Hippocampal formation (tissue), 2 donors: Measurements from ENCODE around the gene PTPRD.

Source experiments
- DNase-seq, 2 donors: peaks; one replicate each; lab custom pipeline; 2025; lab: John Stamatoyannopoulos, UW

PTPRD gene

GRCh38 chr9:8337834-8338766 is 2274.7 kb downstream of the PTPRD start:
- DNase-seq: no peak

DNA sequence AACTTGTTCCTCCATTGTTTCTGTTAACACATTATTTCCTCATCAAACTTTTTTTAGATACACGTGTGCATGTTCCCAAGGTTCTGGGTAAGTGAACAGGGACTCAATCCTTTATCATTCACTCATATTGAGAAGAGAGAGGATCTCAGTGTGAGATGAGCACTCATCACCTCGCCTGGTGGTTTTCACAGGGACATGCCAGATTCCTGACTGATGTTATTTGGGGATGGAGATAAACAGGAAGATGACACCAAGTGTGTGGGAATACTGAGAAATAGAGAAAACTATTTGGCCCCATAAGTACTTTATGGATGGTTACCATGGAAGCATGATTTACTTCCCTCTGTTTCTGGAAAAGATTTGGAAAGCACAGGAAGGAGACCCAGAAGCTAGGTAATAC is 2279.9 kb downstream of the PTPRD start:
- no peak for DNase-seq

- no peak for DNase-seq
Observed at GRCh38 chr9:8332331-8332650, 2280.5 kb downstream of the PTPRD start.

DNA sequence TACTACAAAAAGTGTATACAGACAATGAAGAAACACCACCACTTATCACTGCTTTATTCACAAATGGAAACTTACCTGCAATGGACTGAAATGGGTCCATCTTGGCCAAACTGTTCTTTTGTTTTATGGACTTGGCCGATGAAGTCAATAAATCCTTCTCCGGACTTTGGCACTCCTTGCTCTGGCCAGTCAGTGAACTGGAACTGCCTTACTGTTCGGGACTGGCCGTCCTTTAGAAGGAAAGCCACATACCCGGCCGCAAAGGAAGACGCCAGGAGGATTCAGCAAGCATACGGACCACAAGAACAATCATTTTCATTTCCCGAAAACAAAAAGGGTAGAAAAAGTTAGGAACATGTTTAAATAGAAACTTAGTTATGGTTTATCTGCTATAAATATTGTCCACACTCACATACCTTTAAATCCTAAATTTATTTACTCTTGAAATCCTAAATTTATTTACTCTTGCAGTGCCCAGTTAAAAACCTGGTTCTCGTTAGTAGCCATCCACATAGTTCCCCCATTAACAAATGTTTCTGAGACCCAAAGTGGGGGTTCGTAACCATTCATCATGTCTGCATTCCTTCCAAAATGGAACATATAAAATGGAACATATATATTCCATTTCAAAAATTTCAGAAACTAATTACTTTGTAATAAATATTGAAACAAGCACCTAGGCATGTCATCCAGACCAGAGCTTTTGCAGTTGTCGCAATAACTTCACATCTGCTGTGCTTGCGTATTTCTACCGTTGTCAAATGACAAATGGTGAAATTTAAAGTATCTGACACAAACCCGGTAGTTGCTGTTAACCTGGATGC is 2281.1 kb downstream of the PTPRD start:
- DNase-seq: no peak

DNA sequence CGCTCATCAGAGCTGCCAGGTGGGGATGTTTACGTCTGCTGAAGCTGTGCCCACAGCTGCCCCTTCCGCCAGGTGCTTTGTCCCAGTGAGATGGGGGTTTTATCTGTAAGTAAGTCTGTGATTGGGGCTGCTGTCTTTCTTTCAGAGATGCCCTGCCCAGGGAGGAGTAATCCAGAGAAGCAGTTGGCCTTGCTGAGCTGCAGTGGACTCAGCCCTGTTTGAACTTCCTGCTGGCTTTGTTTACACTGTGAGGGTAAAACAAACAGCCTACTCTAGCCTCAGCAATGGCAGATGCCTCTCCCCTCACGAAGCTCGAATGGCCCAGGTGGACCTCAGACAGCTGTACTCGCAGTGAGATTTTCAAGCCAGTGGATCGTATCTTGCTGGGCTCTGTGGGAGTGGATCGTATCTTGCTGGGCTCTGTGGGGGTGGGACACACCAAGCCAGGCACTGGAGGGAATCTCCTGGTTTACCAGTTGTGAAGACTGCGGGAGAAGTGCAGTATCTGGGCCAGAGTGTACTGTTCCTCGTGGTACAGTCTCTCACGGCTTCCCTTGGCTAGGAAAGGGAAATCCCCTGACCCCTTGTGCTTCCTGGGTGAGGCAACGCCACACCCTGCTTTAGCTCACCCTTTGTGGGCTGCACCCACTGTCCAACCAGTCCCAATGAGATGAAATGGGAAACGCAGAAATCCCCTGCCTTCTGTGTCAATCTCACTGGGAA is 2283.1 kb downstream of the PTPRD start:
- no peak for DNase-seq

- DNase-seq: no peak
Observed at GRCh38 chr9:8315211-8315610, 2297.6 kb downstream of the PTPRD start.

GRCh38 chr9:8309258-8309657 is 2303.5 kb downstream of the PTPRD start:
- no peak for DNase-seq

GRCh38 chr9:8304720-8305119 is 2308.1 kb downstream of the PTPRD start:
- no peak for DNase-seq

GRCh38 chr9:8301296-8301695 is 2311.5 kb downstream of the PTPRD start:
- DNase-seq: no peak

GRCh38 chr9:8297047-8297446 is 2315.8 kb downstream of the PTPRD start:
- DNase-seq: no peak

- DNase-seq: no peak
Observed at GRCh38 chr9:8292657-8293056, 2320.1 kb downstream of the PTPRD start.

DNA sequence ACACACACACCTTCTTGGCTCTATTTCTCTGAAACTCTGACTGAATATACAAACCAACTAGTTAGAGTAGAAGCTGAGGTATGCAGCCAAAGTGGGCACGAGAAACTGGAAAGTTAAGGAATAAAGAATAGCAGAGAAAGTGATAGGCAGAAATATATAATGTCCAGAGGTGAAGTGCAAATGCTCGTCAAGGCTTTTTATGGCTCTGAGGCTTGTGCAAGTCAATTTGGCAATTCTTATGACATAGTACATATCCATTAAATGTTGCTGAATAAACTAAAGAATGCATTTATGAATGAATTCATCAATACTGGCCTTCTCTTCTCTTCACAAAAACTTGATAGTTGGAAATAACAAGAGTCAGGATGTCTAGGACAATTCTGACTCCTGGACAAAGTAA is 2323.1 kb downstream of the PTPRD start:
- no peak for DNase-seq

- DNase-seq: no peak
Observed at GRCh38 chr9:8287970-8288369, 2324.8 kb downstream of the PTPRD start.

GRCh38 chr9:8287501-8287900 is 2325.3 kb downstream of the PTPRD start:
- DNase-seq: no peak

GRCh38 chr9:8284884-8285283 is 2327.9 kb downstream of the PTPRD start:
- no peak for DNase-seq

DNA sequence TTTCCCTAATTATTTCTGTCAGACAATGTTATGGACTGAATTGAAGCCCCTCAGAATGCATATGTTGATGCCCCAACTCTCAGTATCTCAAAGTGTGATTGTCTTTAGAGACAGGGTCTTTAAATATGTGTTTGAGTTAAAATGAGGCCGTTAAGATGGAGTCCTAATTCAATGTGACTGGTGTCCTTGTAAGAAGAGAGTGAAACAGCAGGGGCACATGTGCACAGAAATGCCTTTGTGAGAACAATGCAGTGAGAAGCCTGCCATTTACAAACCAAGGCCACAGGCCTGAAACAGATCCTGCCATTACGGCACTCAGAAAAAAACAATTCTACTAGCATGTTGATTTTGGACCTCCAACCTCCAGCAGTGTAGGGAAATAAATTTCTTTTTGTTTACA is 2330.3 kb downstream of the PTPRD start:
- no peak for DNase-seq

DNA sequence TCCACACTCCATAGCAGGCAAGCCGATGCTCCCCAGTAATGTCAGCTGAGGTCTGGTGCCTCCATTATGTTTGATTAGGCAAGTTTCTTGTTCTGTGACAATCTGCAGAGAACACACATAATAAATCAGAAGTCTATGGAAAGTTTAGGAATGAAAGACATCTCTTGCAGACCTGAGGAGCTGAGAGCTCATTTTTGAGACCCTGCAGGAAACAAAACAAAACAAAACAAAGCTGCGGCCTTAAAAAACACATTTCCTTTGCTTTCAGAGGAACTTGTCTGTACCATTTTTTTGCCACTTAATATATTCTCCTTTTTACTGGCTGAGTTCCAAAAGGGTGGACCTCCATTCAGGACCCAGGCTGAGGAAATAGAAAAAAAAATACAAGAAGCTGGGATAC is 2332.0 kb downstream of the PTPRD start:
- no peak for DNase-seq

- no peak for DNase-seq
Observed at GRCh38 chr9:8278048-8278447, 2334.8 kb downstream of the PTPRD start.

DNA sequence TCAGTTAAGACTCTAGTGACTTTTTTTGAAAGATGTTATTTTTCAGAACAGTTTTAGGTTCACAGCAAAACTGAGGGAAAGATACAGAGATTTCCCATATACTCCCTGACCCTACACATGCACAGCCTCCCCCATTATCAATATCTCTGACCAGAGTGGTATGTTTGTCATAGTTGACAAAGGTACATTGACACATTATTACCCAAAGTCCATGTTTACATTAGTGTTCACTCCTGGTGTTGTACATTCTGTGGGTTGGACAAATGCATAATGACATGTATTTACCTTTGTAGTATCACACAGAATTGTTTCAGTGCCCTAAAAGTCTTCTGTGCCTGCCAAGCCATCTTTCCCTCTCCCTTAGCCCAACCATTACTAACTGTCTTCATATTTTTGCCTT is 2342.6 kb downstream of the PTPRD start:
- no peak for DNase-seq

DNA sequence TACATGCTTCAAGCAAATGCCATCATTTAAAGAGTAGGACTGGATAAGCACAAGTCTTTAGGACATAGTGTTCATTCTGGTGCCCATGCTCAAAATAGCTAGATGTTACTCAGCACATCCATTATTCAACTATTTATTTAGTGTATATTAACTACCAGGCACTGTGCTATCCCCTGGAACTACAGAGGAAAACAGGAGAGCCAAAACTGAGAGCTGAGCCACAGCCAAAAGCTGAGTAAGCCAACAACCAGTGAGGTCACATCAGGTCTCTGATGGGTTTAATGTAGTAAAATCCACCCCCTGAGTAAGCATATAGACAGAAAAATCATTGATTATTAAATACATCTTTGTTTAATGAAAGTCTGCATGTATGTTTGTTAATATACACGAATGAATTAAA is 2343.9 kb downstream of the PTPRD start:
- DNase-seq: no peak

DNA sequence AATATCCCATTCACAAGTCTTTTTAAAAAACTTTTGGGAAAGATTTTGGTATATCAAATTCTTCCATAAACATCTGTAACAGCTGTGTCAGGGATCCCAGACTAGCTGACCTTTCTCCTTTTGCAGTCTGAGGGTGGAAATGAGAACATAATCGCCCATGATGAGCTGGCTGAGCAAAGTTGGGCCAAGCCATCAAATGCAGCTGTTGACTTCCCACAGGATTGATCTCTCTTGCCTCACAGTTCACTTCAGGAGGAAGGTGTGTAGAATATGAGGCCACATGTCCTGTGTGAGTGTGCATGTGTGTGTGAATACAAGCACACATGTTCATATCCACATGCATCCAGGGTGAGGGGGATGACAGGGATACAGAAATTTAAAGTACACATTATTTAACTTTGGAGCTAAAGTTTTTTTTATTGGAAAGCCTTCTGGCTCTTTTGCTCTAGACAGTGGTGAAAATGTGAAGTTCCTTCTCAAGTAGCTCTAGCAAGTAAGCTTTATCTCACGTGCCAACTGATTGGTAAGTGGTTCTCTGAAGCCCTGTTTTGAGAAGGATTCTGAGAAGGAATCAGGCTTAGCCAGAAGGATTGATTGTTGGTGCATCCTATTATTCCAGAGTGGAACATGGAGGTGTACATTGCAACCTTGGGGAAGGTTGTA is 2344.5 kb downstream of the PTPRD start:
- DNase-seq: no peak

GRCh38 chr9:8267636-8268035 is 2345.2 kb downstream of the PTPRD start:
- DNase-seq: no peak
